SH-SY5Y (cell line): ENCODE data around the gene RIPOR1.

Experiments
- GATA2 ChIP-seq: IDR thresholded peaks from 2 replicates; pipeline ENCODE4 v1.6.1; 2011; ENCODE audit warnings: mild to moderate bottlenecking, low read depth, low read length
- GATA3 ChIP-seq: IDR thresholded peaks from 2 replicates; pipeline ENCODE4 v1.6.1; 2011; ENCODE audit warnings: low read depth, mild to moderate bottlenecking, low read length, moderate library complexity

GRCh38 chr16:67526149-67526791 lies 2.4 kb upstream of the RIPOR1 start:
- TF ChIP-seq GATA2 (no peak), GATA3 (no peak)
